ENCODE results near the gene ATRN.

- TF ChIP-seq CTCF (IDR thresholded peaks at IDR 0.05) = no peak
- no peak for TF ChIP-seq EZH2 (IDR thresholded peaks at IDR 0.05; ENCODE audit: borderline replicate concordance, insufficient read depth, low read depth, low read length, poor library complexity, severe bottlenecking)
Observed at GRCh38 chr20:3660262-3661059, 189.6 kb downstream of the ATRN start.

Data from B cell (primary cell).